ENCODE results near the gene KIF5C. TPM values are rescaled to one million over a fixed set of nuclear protein-coding genes. Genes with fewer than 3 reads are reported as not detected.
A peak's percentile ranks its signal among the peaks of the same experiment; 100 is the strongest.

KIF5C gene
- total RNA-seq, 1 experiment from 2014 or later, result 0.12 TPM

GRCh38 chr2:148924514-148925178 is 49.6 kb downstream of the KIF5C start:
- DNase-seq (ENCODE audit: low read depth), result no peak

GRCh38 chr2:148926291-148926961 is 51.4 kb downstream of the KIF5C start:
- peak; percentile 43 for DNase-seq (ENCODE audit: low read depth)

GRCh38 chr2:148926981-148927401 is 52.0 kb downstream of the KIF5C start:
- no peak for DNase-seq (ENCODE audit: low read depth)

- no peak for DNase-seq (ENCODE audit: low read depth)
These were observed 53.4 kb downstream of the KIF5C start for GRCh38 chr2:148928395-148928794.

- DNase-seq (ENCODE audit: low read depth), result peak; percentile 15
These were observed 55.2 kb downstream of the KIF5C start for GRCh38 chr2:148930046-148930775.

- DNase-seq (ENCODE audit: low read depth), result no peak
These were observed 57.5 kb downstream of the KIF5C start for GRCh38 chr2:148932536-148932935.

GRCh38 chr2:148933456-148933855 is 58.4 kb downstream of the KIF5C start:
- DNase-seq (ENCODE audit: low read depth), result no peak

- peak; percentile 24 for DNase-seq (ENCODE audit: low read depth)
These were observed 60.8 kb downstream of the KIF5C start for GRCh38 chr2:148935791-148936190.

- no peak for DNase-seq (ENCODE audit: low read depth)
These were observed 61.9 kb downstream of the KIF5C start for GRCh38 chr2:148936857-148937450.

- DNase-seq (ENCODE audit: low read depth), result no peak
These were observed 64.2 kb downstream of the KIF5C start for GRCh38 chr2:148939271-148939670.

GRCh38 chr2:148943097-148943496 is 68.1 kb downstream of the KIF5C start:
- no peak for DNase-seq (ENCODE audit: low read depth)

GRCh38 chr2:148944536-148944935 is 69.5 kb downstream of the KIF5C start:
- DNase-seq (ENCODE audit: low read depth), result no peak

GRCh38 chr2:148947299-148947698 is 72.3 kb downstream of the KIF5C start:
- no peak for DNase-seq (ENCODE audit: low read depth)

GRCh38 chr2:148948868-148949267 is 73.8 kb downstream of the KIF5C start:
- DNase-seq (ENCODE audit: low read depth), result no peak

GRCh38 chr2:148949348-148949747 is 74.3 kb downstream of the KIF5C start:
- no peak for DNase-seq (ENCODE audit: low read depth)

GRCh38 chr2:148952621-148953020 is 77.6 kb downstream of the KIF5C start:
- no peak for DNase-seq (ENCODE audit: low read depth)

GRCh38 chr2:148953426-148953825 is 78.4 kb downstream of the KIF5C start:
- DNase-seq (ENCODE audit: low read depth), result no peak

- no peak for DNase-seq (ENCODE audit: low read depth)
These were observed 79.5 kb downstream of the KIF5C start for GRCh38 chr2:148954536-148954935.

GRCh38 chr2:148955798-148956197 is 80.8 kb downstream of the KIF5C start:
- DNase-seq (ENCODE audit: low read depth), result no peak

- DNase-seq (ENCODE audit: low read depth), result no peak
These were observed 82.0 kb downstream of the KIF5C start for GRCh38 chr2:148957023-148957422.

- no peak for DNase-seq (ENCODE audit: low read depth)
These were observed 84.7 kb downstream of the KIF5C start for GRCh38 chr2:148959745-148960144.

GRCh38 chr2:148960483-148960882 is 85.5 kb downstream of the KIF5C start:
- DNase-seq (ENCODE audit: low read depth), result no peak
